Stromal cell of bone marrow (primary cell): ENCODE results near the gene SLC24A4.

ENCODE experiments used
- DNase-seq: peaks from one replicate; pipeline ENCODE4 v3.0.0-alpha.2; 2012; ENCODE audit warnings: low read depth

Gene SLC24A4

GRCh38 chr14:92323011-92323915 is at the start of gene SLC24A4:
TSS of gene SLC24A4 (plus strand) at chr14:92323165. CDS start at chr14:92323831, 666 bp downstream.
- DNase-seq, result no peak

GRCh38 chr14:92273166-92273565 is 49.8 kb upstream of the SLC24A4 start:
- no peak for DNase-seq

GRCh38 chr14:92274055-92274454 is 48.9 kb upstream of the SLC24A4 start:
- no peak for DNase-seq

GRCh38 chr14:92276074-92276473 is 46.9 kb upstream of the SLC24A4 start:
- no peak for DNase-seq

- DNase-seq, result no peak
These were observed 45.9 kb upstream of the SLC24A4 start for GRCh38 chr14:92277031-92277430.

GRCh38 chr14:92280554-92281262 is 42.3 kb upstream of the SLC24A4 start:
- no peak for DNase-seq

- DNase-seq, result no peak
These were observed 40.3 kb upstream of the SLC24A4 start for GRCh38 chr14:92282669-92283068.

- no peak for DNase-seq
These were observed 37.7 kb upstream of the SLC24A4 start for GRCh38 chr14:92285311-92285710.

- no peak for DNase-seq
These were observed 35.0 kb upstream of the SLC24A4 start for GRCh38 chr14:92287987-92288386.

GRCh38 chr14:92288994-92289660 is 33.8 kb upstream of the SLC24A4 start:
- no peak for DNase-seq

- no peak for DNase-seq
These were observed 30.3 kb upstream of the SLC24A4 start for GRCh38 chr14:92292673-92293072.

- no peak for DNase-seq
These were observed 28.5 kb upstream of the SLC24A4 start for GRCh38 chr14:92294506-92294905.

- DNase-seq, result no peak
These were observed 25.0 kb upstream of the SLC24A4 start for GRCh38 chr14:92297818-92298595.

- no peak for DNase-seq
These were observed 20.5 kb upstream of the SLC24A4 start for GRCh38 chr14:92302481-92302880.

- no peak for DNase-seq
These were observed 14.2 kb upstream of the SLC24A4 start for GRCh38 chr14:92308716-92309115.

GRCh38 chr14:92309968-92310530 is 12.9 kb upstream of the SLC24A4 start:
- no peak for DNase-seq

GRCh38 chr14:92310776-92311375 is 12.1 kb upstream of the SLC24A4 start:
- DNase-seq, result no peak

- no peak for DNase-seq
These were observed 8.8 kb upstream of the SLC24A4 start for GRCh38 chr14:92314182-92314581.

- no peak for DNase-seq
These were observed 7.7 kb upstream of the SLC24A4 start for GRCh38 chr14:92315050-92315805.

GRCh38 chr14:92316176-92316575 is 6.8 kb upstream of the SLC24A4 start:
- DNase-seq, result no peak
